Breast epithelium (tissue), 4 donors: ENCODE results near the gene NUDT1. TPM values are rescaled to one million over a fixed set of nuclear protein-coding genes. Genes with fewer than 3 reads are reported as not detected.

ENCODE experiments used
- DNase-seq, 2 donors: peaks; one replicate each; pipeline ENCODE4 v3.0.0-alpha.2; 2019; ENCODE audit warnings: low spot score in 2 of 2
- H3K27ac ChIP-seq, 2 donors: fragments of 200-600 bp; sonication (generic) in 1 of 2; one replicate each; pipeline ENCODE4 v1.5.1; 2016 to 2019; ENCODE audit warnings: mild to moderate bottlenecking in 1 of 2
- H3K27me3 ChIP-seq, 2 donors: fragments of 200-600 bp; sonication (generic) in 1 of 2; one replicate each; pipeline versions ENCODE4 v1.5.1 to v1.6.0; 2017 to 2019; ENCODE audit warnings: control low read depth in 1 of 2, mild to moderate bottlenecking in 1 of 2
- H3K36me3 ChIP-seq: fragments of 200-600 bp; one replicate; pipeline ENCODE4 v1.5.1; 2019
- H3K4me1 ChIP-seq, 2 donors: fragments of 200-600 bp; sonication (generic); one replicate each; pipeline ENCODE4 v1.5.1; 2016 to 2019; ENCODE audit warnings: control low read depth in 1 of 2
- H3K4me3 ChIP-seq, 3 donors: fragments of 200-600 bp; sonication (generic); 1 replicate in 2 of 3; 2 replicates in 1 of 3; pipeline ENCODE4 v1.5.1; 2016 to 2019; ENCODE audit warnings: mild to moderate bottlenecking in 3 of 3, moderate library complexity in 2 of 3
- H3K9me3 ChIP-seq, 2 donors: fragments of 200-600 bp; sonication (generic) in 1 of 2; one replicate each; pipeline ENCODE4 v1.5.1; 2016 to 2019; ENCODE audit warnings: control low read depth in 1 of 2
- POLR2A ChIP-seq: fragments of 450-650 bp; IDR thresholded peaks from one replicate; pipeline ENCODE4 v1.6.1; 2016; ENCODE audit warnings: antibody characterized with exemption, mild to moderate bottlenecking, moderate library complexity
- POLR2AphosphoS5 ChIP-seq, 3 donors: sonication (generic); formaldehyde crosslinking; IDR thresholded peaks; one replicate each; pipeline ENCODE4 v1.6.1; 2017; ENCODE audit warnings: antibody characterized with exemption in 3 of 3
- intact Hi-C: fragments of 100-400 bp; cut with DNase I; formaldehyde crosslinking; loops from one replicate; pipeline ENCODE4 v1.15.1; 2023; ENCODE audit warnings: low total_unique reads
- total RNA-seq, 3 donors: library from RNA; depleted of rRNA; stranded (reverse); fragments of >200 nt; gene quantifications; one replicate each; pipeline ENCODE4 v1.1.0, GENCODE V29; 2016
- TF ChIP-seq, protein P1 (sequence below), 3 donors: fragments of 450-650 bp; IDR thresholded peaks; one replicate each; pipeline ENCODE4 v1.5.1; 2016 to 2017; ENCODE audit warnings: antibody characterized with exemption in 3 of 3, mild to moderate bottlenecking in 3 of 3, moderate library complexity in 3 of 3

Gene NUDT1
- total RNA-seq, 3 donors from 2014 or later = 13.3 to 28.5 (median 18.0) TPM

- intact Hi-C loops = no loop called here
- H3K27me3 ChIP-seq = no peaks in the 10 kb centered on the region
- no peaks in the 10 kb centered on the region for H3K4me1 ChIP-seq
- no peak overlapping the region for H3K27ac ChIP-seq
- no peak for TF ChIP-seq POLR2AphosphoS5 (IDR thresholded peaks at IDR 0.05)
- H3K9me3 ChIP-seq = no peaks in the 10 kb centered on the region
- DNase-seq = no peak
- H3K36me3 ChIP-seq = no peaks in the 10 kb centered on the region
- H3K4me3 ChIP-seq = no peak overlapping the region
Observed at GRCh38 chr7:2212906-2213305, 29.1 kb upstream of the NUDT1 start.

DNA sequence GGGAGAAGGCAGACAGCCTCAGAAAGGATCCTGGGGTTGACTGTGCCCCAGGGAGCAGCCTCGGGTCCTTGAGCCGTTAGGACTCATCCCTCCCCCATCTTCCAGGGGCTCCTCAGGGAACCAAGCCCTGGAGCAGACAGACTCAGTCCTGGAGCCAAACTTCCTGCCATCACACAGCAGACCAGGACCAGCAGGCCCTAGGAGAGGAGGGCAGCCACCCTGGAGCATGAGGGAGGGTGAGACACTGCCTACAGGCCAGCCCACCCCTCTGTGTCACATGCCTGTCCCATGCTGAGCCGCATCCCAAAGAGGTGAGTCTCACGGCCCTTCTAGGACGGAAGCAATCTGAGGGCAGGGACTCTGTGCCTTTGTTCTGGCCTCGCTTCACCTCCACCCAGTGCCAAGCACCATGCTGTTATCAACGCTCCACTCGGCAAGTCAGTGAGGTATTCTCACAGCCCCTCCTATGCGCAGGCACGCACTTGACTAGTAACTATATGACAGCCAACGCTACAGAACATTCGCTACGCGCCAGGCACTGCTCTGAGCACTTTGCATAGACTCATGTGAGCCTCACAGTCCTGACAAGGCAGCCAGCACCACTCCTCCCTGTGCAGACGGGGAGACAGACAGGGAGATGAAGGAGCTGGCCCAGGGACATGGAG is 28.3 kb upstream of the NUDT1 start:
- H3K36me3 ChIP-seq = no peaks in the 10 kb centered on the region
- TF ChIP-seq POLR2A (no peak), POLR2AphosphoS5 (IDR thresholded peaks at IDR 0.05) (no peak)
- TF ChIP-seq, protein P1, sequence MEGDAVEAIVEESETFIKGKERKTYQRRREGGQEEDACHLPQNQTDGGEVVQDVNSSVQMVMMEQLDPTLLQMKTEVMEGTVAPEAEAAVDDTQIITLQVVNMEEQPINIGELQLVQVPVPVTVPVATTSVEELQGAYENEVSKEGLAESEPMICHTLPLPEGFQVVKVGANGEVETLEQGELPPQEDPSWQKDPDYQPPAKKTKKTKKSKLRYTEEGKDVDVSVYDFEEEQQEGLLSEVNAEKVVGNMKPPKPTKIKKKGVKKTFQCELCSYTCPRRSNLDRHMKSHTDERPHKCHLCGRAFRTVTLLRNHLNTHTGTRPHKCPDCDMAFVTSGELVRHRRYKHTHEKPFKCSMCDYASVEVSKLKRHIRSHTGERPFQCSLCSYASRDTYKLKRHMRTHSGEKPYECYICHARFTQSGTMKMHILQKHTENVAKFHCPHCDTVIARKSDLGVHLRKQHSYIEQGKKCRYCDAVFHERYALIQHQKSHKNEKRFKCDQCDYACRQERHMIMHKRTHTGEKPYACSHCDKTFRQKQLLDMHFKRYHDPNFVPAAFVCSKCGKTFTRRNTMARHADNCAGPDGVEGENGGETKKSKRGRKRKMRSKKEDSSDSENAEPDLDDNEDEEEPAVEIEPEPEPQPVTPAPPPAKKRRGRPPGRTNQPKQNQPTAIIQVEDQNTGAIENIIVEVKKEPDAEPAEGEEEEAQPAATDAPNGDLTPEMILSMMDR (IDR thresholded peaks at IDR 0.05) = no peak
- no peak overlapping the region for H3K27ac ChIP-seq
- H3K4me3 ChIP-seq = no peak overlapping the region
- no peaks in the 10 kb centered on the region for H3K9me3 ChIP-seq
- intact Hi-C loops = no loop called here
- no peak for DNase-seq
- no peaks in the 10 kb centered on the region for H3K27me3 ChIP-seq
- no peaks in the 10 kb centered on the region for H3K4me1 ChIP-seq

DNA sequence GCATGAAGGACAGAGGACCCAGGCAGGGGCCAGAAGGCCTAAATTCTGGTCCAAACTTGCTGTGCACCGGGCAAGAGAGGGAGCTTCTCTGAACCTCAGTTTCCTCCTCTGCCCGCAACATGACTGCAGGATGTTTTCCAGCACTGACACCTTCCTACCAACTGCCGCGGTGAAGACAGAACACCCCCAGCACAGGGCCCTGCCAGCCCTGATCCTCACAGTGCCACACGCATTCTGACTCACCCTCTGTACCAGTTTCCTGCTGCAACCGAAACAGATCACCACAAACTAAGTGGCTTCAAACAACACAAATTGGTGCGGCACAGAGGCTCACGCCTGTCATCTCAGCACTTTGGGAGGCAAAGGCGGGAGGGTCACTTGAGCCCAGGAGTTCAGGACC is 27.4 kb upstream of the NUDT1 start:
- no peak for DNase-seq
- intact Hi-C loops = no loop called here

GRCh38 chr7:2215851-2216250 is 26.2 kb upstream of the NUDT1 start:
- TF ChIP-seq POLR2A = no peak
- TF ChIP-seq POLR2AphosphoS5 (IDR thresholded peaks at IDR 0.05) = no peak
- TF ChIP-seq, protein P1 (IDR thresholded peaks at IDR 0.05) = no peak
- Histone ChIP-seq H3K27me3 (no peaks in the 10 kb centered on the region), H3K9me3 (no peaks in the 10 kb centered on the region), H3K27ac (no peak overlapping the region), H3K36me3 (no peaks in the 10 kb centered on the region), H3K4me3 (no peak overlapping the region), H3K4me1 (no peaks in the 10 kb centered on the region)
- intact Hi-C loops = no loop called here
- DNase-seq = no peak

More for the DNA sequence above, 27.4 kb upstream of the NUDT1 start:
- H3K27me3 ChIP-seq = no peaks in the 10 kb centered on the region
- no peak for TF ChIP-seq POLR2AphosphoS5 (IDR thresholded peaks at IDR 0.05)
- TF ChIP-seq, protein P1 (IDR thresholded peaks at IDR 0.05) = no peak
- no peak for TF ChIP-seq POLR2A
- no peaks in the 10 kb centered on the region for H3K9me3 ChIP-seq
- no peak overlapping the region for H3K4me3 ChIP-seq
- H3K36me3 ChIP-seq = no peaks in the 10 kb centered on the region
- no peak overlapping the region for H3K27ac ChIP-seq
- H3K4me1 ChIP-seq = no peaks in the 10 kb centered on the region

DNA sequence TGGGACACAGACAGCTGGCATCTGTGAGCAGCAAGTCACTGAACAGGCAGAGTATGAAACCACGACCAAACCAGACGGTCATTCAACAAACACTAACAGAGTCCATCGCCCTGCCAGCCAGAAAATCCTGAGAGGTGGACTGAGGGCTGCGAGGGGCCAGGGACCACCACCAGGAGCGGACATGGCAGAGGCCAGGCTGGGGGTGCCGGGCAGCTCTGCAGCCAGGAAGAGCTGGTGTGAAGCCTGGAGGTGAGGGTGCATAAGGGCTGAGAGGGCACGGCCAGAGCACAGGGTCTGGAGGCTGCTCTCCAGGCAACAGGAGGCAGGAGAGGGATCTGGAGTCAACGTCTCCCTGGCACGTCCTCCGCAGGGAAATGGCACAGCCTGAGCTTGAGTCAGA is 24.8 kb upstream of the NUDT1 start:
- no peak for DNase-seq
- H3K36me3 ChIP-seq = no peaks in the 10 kb centered on the region
- TF ChIP-seq, protein P1 (IDR thresholded peaks at IDR 0.05) = no peak
- no peak for TF ChIP-seq POLR2AphosphoS5 (IDR thresholded peaks at IDR 0.05)
- no peak for TF ChIP-seq POLR2A
- no peak overlapping the region for H3K4me3 ChIP-seq
- no peaks in the 10 kb centered on the region for H3K9me3 ChIP-seq
- H3K4me1 ChIP-seq = no peaks in the 10 kb centered on the region
- no peaks in the 10 kb centered on the region for H3K27me3 ChIP-seq
- H3K27ac ChIP-seq = no peak overlapping the region
- intact Hi-C loops = no loop called here
